GM12878 (cell line): ENCODE results near the gene CD244. TPM values are rescaled to one million over a fixed set of nuclear protein-coding genes. Genes with fewer than 3 reads are reported as not detected.

Experiments
- CEBPZ ChIP-seq: fragments of 150-350 bp; IDR thresholded peaks from 2 replicates; pipeline ENCODE4 v1.6.1; 2016; ENCODE audit warnings: low read depth, low read length
- CHD2 ChIP-seq: IDR thresholded peaks from 2 replicates; pipeline ENCODE4 v1.6.1; 2011; ENCODE audit warnings: low read depth, low read length, improper control_type of control experiment, borderline replicate concordance
- EGR1 ChIP-seq, 2 experiments: IDR thresholded peaks; 1 replicate in 1 of 2; 2 replicates in 1 of 2; pipeline ENCODE4 v1.6.1; 2011 to 2012; ENCODE audit warnings: low read depth in 2 of 2, low read length in 2 of 2, borderline replicate concordance in 1 of 2, mild to moderate bottlenecking in 1 of 2, moderate library complexity in 1 of 2
- EP300 ChIP-seq, 2 experiments: fragments of 150-350 bp in 1 of 2; IDR thresholded peaks; 2 replicates each; pipeline ENCODE4 v1.6.1; 2011 to 2012; ENCODE audit warnings: low read depth in 2 of 2, low read length in 2 of 2, borderline replicate concordance in 1 of 2, improper control_type of control experiment in 1 of 2, inconsistent platforms in 1 of 2; ENCODE audit not compliant: control insufficient read depth in 1 of 2
- ETV6 ChIP-seq, 2 experiments: fragments of 450-650 bp in 1 of 2; IDR thresholded peaks in 1 of 2; conservative IDR thresholded peaks in 1 of 2; 2 replicates each; pipeline ENCODE4 v1.6.1; 2014; ENCODE audit warnings: antibody characterized with exemption in 1 of 2, borderline replicate concordance in 1 of 2, low read depth in 1 of 2, mild to moderate bottlenecking in 1 of 2, moderate library complexity in 1 of 2
- FOS ChIP-seq: IDR thresholded peaks from 3 replicates; pipeline ENCODE4 v1.6.1; 2011; ENCODE audit warnings: borderline replicate concordance; ENCODE audit not compliant: insufficient read length; ENCODE audit errors: extremely low read depth
- IRF5 ChIP-seq: fragments of 450-650 bp; IDR thresholded peaks from 2 replicates; pipeline ENCODE4 v1.6.1; 2017; ENCODE audit warnings: borderline replicate concordance
- KAT2A ChIP-seq: conservative IDR thresholded peaks from 2 replicates; pipeline ENCODE4 v1.6.1; 2011; ENCODE audit warnings: low read depth, low read length; ENCODE audit not compliant: control insufficient read depth
- NBN ChIP-seq: fragments of 450-650 bp; IDR thresholded peaks from 2 replicates; pipeline ENCODE4 v1.6.1; 2016
- NFXL1 ChIP-seq: fragments of 450-650 bp; IDR thresholded peaks from 2 replicates; pipeline ENCODE4 v1.6.1; 2017; ENCODE audit warnings: antibody characterized with exemption, mild to moderate bottlenecking, borderline replicate concordance
- RELB ChIP-seq: fragments of 450-650 bp; IDR thresholded peaks from 2 replicates; pipeline ENCODE4 v1.6.1; 2017; ENCODE audit warnings: low read depth, mild to moderate bottlenecking, moderate library complexity
- RFX5 ChIP-seq: IDR thresholded peaks from 2 replicates; pipeline ENCODE4 v1.6.1; 2011; ENCODE audit warnings: low read depth, low read length, improper control_type of control experiment
- SMC3 ChIP-seq: IDR thresholded peaks from 2 replicates; pipeline ENCODE4 v1.6.1; 2011; ENCODE audit warnings: low read length, improper control_type of control experiment, borderline replicate concordance
- STAT3 ChIP-seq: IDR thresholded peaks from 2 replicates; pipeline ENCODE4 v1.6.1; 2011; ENCODE audit warnings: low read depth, low read length, improper control_type of control experiment
- USF1 ChIP-seq: IDR thresholded peaks from 2 replicates; pipeline ENCODE4 v1.6.1; 2011; ENCODE audit warnings: borderline replicate concordance, low read depth, mild to moderate bottlenecking, moderate library complexity, mixed read lengths, low read length; ENCODE audit not compliant: insufficient read depth; ENCODE audit errors: extremely low read length
- YBX1 ChIP-seq: fragments of 450-650 bp; IDR thresholded peaks from 2 replicates; pipeline ENCODE4 v1.6.1; 2016; ENCODE audit warnings: antibody characterized with exemption
- ZZZ3 ChIP-seq: IDR thresholded peaks from 2 replicates; pipeline ENCODE4 v1.6.1; 2011; ENCODE audit warnings: low read depth; ENCODE audit not compliant: control insufficient read depth, insufficient read length
- polyA plus RNA-seq, 11 experiments: library from polyadenylated mRNA; depleted of rRNA in 4 of 11; unstranded in 6 of 11; stranded (reverse) in 5 of 11; fragments of >200 nt; fragmentation: Nextera tagmentation in 4 of 11; fragmentation: Illumina TruSeq in 1 of 11; extraction: Ambion mirVana in 4 of 11; extraction: Trizol in 1 of 11; gene quantifications; 1 replicate in 1 of 11; 2 replicates in 10 of 11; pipeline versions ENCODE4 v1.2.1 to v1.2.3, GENCODE V29; 2011 to 2016; ENCODE audit warnings: inconsistent platforms in 2 of 11, missing spikeins in 2 of 11, low read depth in 1 of 11
- total RNA-seq, 4 experiments: library from RNA; depleted of rRNA in 3 of 4; stranded (reverse); fragments of >200 nt in 3 of 4; fragmentation: Illumina TruSeq in 1 of 4; extraction: Trizol in 1 of 4; gene quantifications; 2 replicates each; pipeline versions ENCODE4 v1.2.1 to v1.2.3, GENCODE V29; 2013 to 2021

Gene CD244
- total and polyA plus RNA-seq, 10 of the 15 experiments (the other 5 are each of a cell fraction or from before 2014, with no cell fraction given): 0.24 to 13.6 (median 0.73) TPM

GRCh38 chr1:160781914-160782689 is 80.6 kb downstream of the CD244 start (continued):
- no peak for TF ChIP-seq ZZZ3
- TF ChIP-seq USF1: no peak
- no peak for TF ChIP-seq RFX5
- no peak; the same call in 1 of the 2 replicates for TF ChIP-seq CHD2
- TF ChIP-seq ETV6 (conservative IDR thresholded peaks at IDR 0.05 in 1 of 2, IDR thresholded peaks at IDR 0.05 in 1 of 2; ENCODE audit: borderline replicate concordance in 1 of 2, low read depth in 1 of 2): peak in 1 of 2 experiments; percentile 87; a peak in 2 of 4 replicates
- no peak for TF ChIP-seq NFXL1
- TF ChIP-seq NBN: peak; percentile 87
- peak; percentile 84 to 94 for TF ChIP-seq EP300 (IDR thresholded peaks at IDR 0.05; ENCODE audit: borderline replicate concordance in 1 of 2, control insufficient read depth in 1 of 2, low read depth in 2 of 2, low read length in 2 of 2)
- TF ChIP-seq FOS: no peak
- TF ChIP-seq IRF5: no peak
- TF ChIP-seq EGR1 (IDR thresholded peaks at IDR 0.05; ENCODE audit: borderline replicate concordance in 1 of 2, low read depth in 2 of 2, low read length in 2 of 2): no peak
- no peak for TF ChIP-seq CEBPZ
- TF ChIP-seq YBX1: no peak
- TF ChIP-seq SMC3: no peak; the same call in 1 of the 2 replicates
- TF ChIP-seq KAT2A: no peak
- TF ChIP-seq STAT3: no peak
- TF ChIP-seq RELB: peak; percentile 95
